Fibroblast of mammary gland (primary cell): ENCODE data around the gene ERAP2.

Experiments used
- DNase-seq: peaks from one replicate; pipeline ENCODE4 v3.0.0-alpha.2; 2010; ENCODE audit warnings: low read depth
- H3K4me3 ChIP-seq: 2 replicates; pipeline ENCODE4 v1.5.1; 2011; ENCODE audit warnings: low read depth, mild to moderate bottlenecking, low read length, moderate library complexity; ENCODE audit not compliant: control insufficient read depth
- TF ChIP-seq, protein P1 (sequence below): conservative IDR thresholded peaks from 2 replicates; pipeline ENCODE4 v1.5.1; 2011; ENCODE audit warnings: low read depth, low read length, inconsistent platforms; ENCODE audit not compliant: control insufficient read depth, insufficient read depth

ERAP2 gene

GRCh38 chr5:96855031-96855872 lies 21.0 kb upstream of the ERAP2 start:
- TF ChIP-seq, protein P1, sequence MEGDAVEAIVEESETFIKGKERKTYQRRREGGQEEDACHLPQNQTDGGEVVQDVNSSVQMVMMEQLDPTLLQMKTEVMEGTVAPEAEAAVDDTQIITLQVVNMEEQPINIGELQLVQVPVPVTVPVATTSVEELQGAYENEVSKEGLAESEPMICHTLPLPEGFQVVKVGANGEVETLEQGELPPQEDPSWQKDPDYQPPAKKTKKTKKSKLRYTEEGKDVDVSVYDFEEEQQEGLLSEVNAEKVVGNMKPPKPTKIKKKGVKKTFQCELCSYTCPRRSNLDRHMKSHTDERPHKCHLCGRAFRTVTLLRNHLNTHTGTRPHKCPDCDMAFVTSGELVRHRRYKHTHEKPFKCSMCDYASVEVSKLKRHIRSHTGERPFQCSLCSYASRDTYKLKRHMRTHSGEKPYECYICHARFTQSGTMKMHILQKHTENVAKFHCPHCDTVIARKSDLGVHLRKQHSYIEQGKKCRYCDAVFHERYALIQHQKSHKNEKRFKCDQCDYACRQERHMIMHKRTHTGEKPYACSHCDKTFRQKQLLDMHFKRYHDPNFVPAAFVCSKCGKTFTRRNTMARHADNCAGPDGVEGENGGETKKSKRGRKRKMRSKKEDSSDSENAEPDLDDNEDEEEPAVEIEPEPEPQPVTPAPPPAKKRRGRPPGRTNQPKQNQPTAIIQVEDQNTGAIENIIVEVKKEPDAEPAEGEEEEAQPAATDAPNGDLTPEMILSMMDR, result no peak
- no peak overlapping the region for H3K4me3 ChIP-seq
- peak; percentile 97 for DNase-seq

DNA sequence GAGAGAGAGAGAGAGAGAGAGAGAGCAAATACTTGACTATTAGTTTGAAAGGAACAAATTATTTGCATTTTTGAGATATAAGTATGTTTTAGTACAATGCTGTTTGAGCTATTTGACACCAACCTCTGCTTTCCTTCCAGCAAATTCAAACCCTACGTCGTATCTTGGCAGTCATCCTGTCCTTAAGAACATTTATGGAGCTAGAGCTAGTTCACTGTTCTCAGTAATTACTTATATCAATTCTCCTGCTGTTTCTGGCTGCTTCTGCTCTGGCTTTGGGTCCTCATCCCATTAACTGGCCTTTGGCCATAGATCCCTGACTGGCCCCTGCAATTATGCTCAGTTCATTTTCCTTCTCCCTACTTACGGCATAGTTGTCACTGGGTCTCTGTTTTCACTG lies 19.9 kb upstream of the ERAP2 start:
- TF ChIP-seq, protein P1, result no peak
- DNase-seq, result peak; percentile 70
- H3K4me3 ChIP-seq, result no peak overlapping the region

- H3K4me3 ChIP-seq, result no peak overlapping the region
- TF ChIP-seq, protein P1, result no peak
- no peak for DNase-seq
Measured at GRCh38 chr5:96857454-96857853, 18.8 kb upstream of the ERAP2 start.

DNA sequence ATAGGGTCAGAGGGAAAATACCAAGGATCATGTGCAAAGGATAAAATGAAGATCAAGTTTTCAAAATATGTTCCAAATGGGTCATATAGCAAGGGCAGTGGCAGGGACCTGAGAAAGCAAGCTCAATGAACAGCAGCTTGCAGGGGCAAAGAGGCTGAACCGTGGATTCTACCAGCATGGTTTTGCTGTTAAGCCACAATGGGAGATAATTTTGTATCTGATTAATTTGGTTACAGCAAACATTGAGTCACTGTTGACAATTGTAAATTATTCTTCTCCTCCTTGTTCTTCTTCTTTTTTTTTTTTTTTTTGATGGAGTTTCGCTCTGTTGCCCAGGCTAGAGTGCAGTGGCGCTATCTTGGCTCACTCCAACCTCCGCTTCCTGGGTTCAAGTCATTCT lies 18.4 kb upstream of the ERAP2 start:
- TF ChIP-seq, protein P1, result no peak
- H3K4me3 ChIP-seq, result no peak overlapping the region
- no peak for DNase-seq

GRCh38 chr5:96859375-96859774 lies 16.9 kb upstream of the ERAP2 start:
- TF ChIP-seq, protein P1, result no peak
- DNase-seq, result no peak
- H3K4me3 ChIP-seq, result no peak overlapping the region

DNA sequence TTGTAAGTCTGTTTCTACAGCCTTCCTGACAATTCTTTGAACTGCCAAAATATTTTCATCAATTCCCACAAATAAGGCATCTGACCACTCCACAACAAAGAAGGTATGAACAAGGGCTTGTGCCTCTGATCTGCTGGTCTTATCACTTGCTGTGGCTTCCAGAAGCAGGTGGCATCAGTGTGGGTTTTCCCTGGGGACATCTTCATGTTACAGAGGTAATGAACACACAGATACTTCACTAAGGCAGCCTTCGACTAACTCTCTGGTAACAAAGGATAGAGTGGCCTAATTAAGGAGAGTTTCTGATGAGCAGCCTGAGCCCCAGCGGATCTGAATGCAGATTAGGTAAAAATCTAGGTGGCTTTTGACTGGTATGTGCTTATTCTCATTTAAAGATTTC lies 15.2 kb upstream of the ERAP2 start:
- H3K4me3 ChIP-seq, result no peak overlapping the region
- TF ChIP-seq, protein P1, result no peak
- DNase-seq, result no peak
